H1 (cell line): Measurements from ENCODE around the gene CLIC3. TPM values are rescaled to one million over a fixed set of nuclear protein-coding genes. Genes with fewer than 3 reads are reported as not detected.

Source experiments
- CTCF ChIA-PET: fragments of 300-600 bp; sonication (Branson Sonifier 250); formaldehyde crosslinking; loops from one replicate; lab custom pipeline; 2021; ENCODE audit not compliant: partially characterized antibody; lab: Charles Lee
- POLR2A ChIA-PET: fragments of 300-600 bp; sonication (Branson Sonifier 250); formaldehyde crosslinking; loops from one replicate; lab custom pipeline; 2021; ENCODE audit warnings: inconsistent platforms; ENCODE audit not compliant: partially characterized antibody; lab: Charles Lee
- DNase-seq, 2 experiments: peaks; one replicate each; pipeline versions ENCODE4 v3.0.0 to v3.0.0-alpha.2; 2010 to 2022; ENCODE audit warnings: low spot score in 2 of 2, low read depth in 1 of 2, mixed read lengths in 1 of 2
- FAIRE-seq: peaks from 2 replicates; lab custom pipeline; 2011; peaks lifted over from hg19 to GRCh38; lab: Jason Lieb, UNC
- H2AFZ ChIP-seq: 2 replicates; pipeline ENCODE4 v1.8.1; 2012; ENCODE audit warnings: low read length, inconsistent platforms
- H2AK5ac ChIP-seq: 2 replicates; pipeline ENCODE4 v1.6.1; 2013; ENCODE audit warnings: low read depth, low read length
- H2BK120ac ChIP-seq: replicated peaks from 2 replicates; pipeline ENCODE3; 2013; ENCODE audit warnings: low read depth, low read length, inconsistent platforms
- H2BK12ac ChIP-seq: 2 replicates; pipeline ENCODE4 v1.6.1; 2013; ENCODE audit warnings: low read depth, low read length
- H2BK15ac ChIP-seq: 2 replicates; pipeline ENCODE4 v1.6.1; 2013; ENCODE audit warnings: low read length
- H2BK20ac ChIP-seq: 2 replicates; pipeline ENCODE4 v1.6.1; 2013; ENCODE audit warnings: low read length
- H2BK5ac ChIP-seq: 2 replicates; pipeline ENCODE4 v1.6.1; 2013; ENCODE audit warnings: low read depth, low read length
- H3K14ac ChIP-seq: 2 replicates; pipeline ENCODE4 v1.6.1; 2013; ENCODE audit warnings: inconsistent platforms; ENCODE audit not compliant: insufficient read length
- H3K18ac ChIP-seq: 2 replicates; pipeline ENCODE4 v1.6.1; 2013; ENCODE audit warnings: low read length; ENCODE audit errors: extremely low read depth
- H3K23ac ChIP-seq: 2 replicates; pipeline ENCODE4 v1.6.1; 2013; ENCODE audit warnings: inconsistent platforms; ENCODE audit not compliant: insufficient read length
- H3K23me2 ChIP-seq: 2 replicates; pipeline ENCODE4 v1.6.1; 2013; ENCODE audit warnings: low read depth, low read length
- H3K27ac ChIP-seq: 2 replicates; pipeline ENCODE4 v1.6.1; 2011; ENCODE audit warnings: low read depth, low read length, inconsistent platforms
- H3K27me3 ChIP-seq, 4 experiments: replicated peaks in 1 of 4; 1 replicate in 1 of 4; 2 replicates in 3 of 4; pipeline versions ENCODE4 v1.6.1 to v1.8.1; 2011 to 2013; ENCODE audit warnings: low read length in 3 of 4, mild to moderate bottlenecking in 3 of 4, inconsistent platforms in 2 of 4, mixed read lengths in 2 of 4, moderate library complexity in 1 of 4; ENCODE audit not compliant: control insufficient read depth in 3 of 4, insufficient read depth in 3 of 4; ENCODE audit errors: extremely low read depth in 1 of 4
- H3K36me3 ChIP-seq, 4 experiments: 2 replicates each; pipeline versions ENCODE4 v1.6.1 to v1.8.1; 2011 to 2013; ENCODE audit warnings: mild to moderate bottlenecking in 4 of 4, low read length in 3 of 4, moderate library complexity in 2 of 4, control low read depth in 1 of 4, inconsistent platforms in 1 of 4; ENCODE audit not compliant: insufficient read depth in 4 of 4, control insufficient read depth in 2 of 4
- H3K4ac ChIP-seq: replicated peaks from 2 replicates; pipeline ENCODE3; 2013; ENCODE audit warnings: low read length, low read depth, mixed read lengths, inconsistent platforms; ENCODE audit not compliant: insufficient read length
- H3K4me1 ChIP-seq, 4 experiments: replicated peaks in 1 of 4; 1 replicate in 1 of 4; 2 replicates in 3 of 4; pipeline versions ENCODE4 v1.6.1 to v1.8.1; 2011 to 2013; ENCODE audit warnings: low read length in 3 of 4, inconsistent platforms in 2 of 4, mixed read lengths in 1 of 4; ENCODE audit not compliant: insufficient read depth in 4 of 4, control insufficient read depth in 3 of 4
- H3K4me2 ChIP-seq, 2 experiments: 2 replicates each; pipeline versions ENCODE4 v1.6.1 to v1.8.1; 2011 to 2013; ENCODE audit warnings: low read depth in 2 of 2, low read length in 2 of 2, control low read depth in 1 of 2, inconsistent platforms in 1 of 2, mild to moderate bottlenecking in 1 of 2; ENCODE audit not compliant: insufficient read depth in 1 of 2
- H3K4me3 ChIP-seq, 4 experiments: fragments of 200-600, 300-600 bp in 1 of 4; sonication (generic), shearing (Covaris generic), sonication (Bioruptor Twin) in 1 of 4; 2 replicates each; pipeline versions ENCODE4 v1.5.1 to v1.8.1; 2011 to 2016; ENCODE audit warnings: low read length in 4 of 4, low read depth in 3 of 4, control low read depth in 2 of 4, inconsistent platforms in 2 of 4, mild to moderate bottlenecking in 2 of 4, mixed read lengths in 1 of 4, moderate library complexity in 1 of 4; ENCODE audit not compliant: insufficient read depth in 2 of 4; ENCODE audit errors: extremely low read depth in 1 of 4
- H3K56ac ChIP-seq: replicated peaks from 2 replicates; pipeline ENCODE3; 2013; ENCODE audit warnings: low read depth, mild to moderate bottlenecking, mixed read lengths, low read length, inconsistent platforms; ENCODE audit not compliant: insufficient read length
- H3K79me1 ChIP-seq: 2 replicates; pipeline ENCODE4 v1.6.1; 2013; ENCODE audit warnings: low read depth, low read length, control low read depth
- H3K79me2 ChIP-seq, 2 experiments: 2 replicates each; pipeline versions ENCODE4 v1.6.1 to v1.8.1; 2012 to 2013; ENCODE audit warnings: low read length in 2 of 2, mild to moderate bottlenecking in 2 of 2, inconsistent platforms in 1 of 2; ENCODE audit not compliant: insufficient read depth in 2 of 2, control insufficient read depth in 1 of 2
- H3K9ac ChIP-seq, 4 experiments: replicated peaks in 1 of 4; 1 replicate in 1 of 4; 2 replicates in 3 of 4; pipeline versions ENCODE4 v1.6.1 to v1.8.1; 2011 to 2013; ENCODE audit warnings: low read depth in 3 of 4, low read length in 3 of 4, control low read depth in 2 of 4, mild to moderate bottlenecking in 2 of 4, moderate library complexity in 2 of 4, inconsistent platforms in 1 of 4; ENCODE audit errors: extremely low read depth in 1 of 4
- H3K9me3 ChIP-seq, 2 experiments: 2 replicates each; pipeline versions ENCODE4 v1.6.1 to v1.8.1; 2012 to 2013; ENCODE audit warnings: mild to moderate bottlenecking in 2 of 2, moderate library complexity in 2 of 2, control low read depth in 1 of 2, inconsistent platforms in 1 of 2, low read depth in 1 of 2, low read length in 1 of 2, mixed read lengths in 1 of 2; ENCODE audit not compliant: insufficient read depth in 2 of 2
- H4K20me1 ChIP-seq, 2 experiments: replicated peaks in 1 of 2; 2 replicates each; pipeline versions ENCODE3 to v1.8.1; 2011 to 2013; ENCODE audit warnings: inconsistent platforms in 2 of 2, low read length in 2 of 2, mild to moderate bottlenecking in 1 of 2; ENCODE audit not compliant: insufficient read depth in 2 of 2, control insufficient read depth in 1 of 2
- H4K5ac ChIP-seq: 2 replicates; pipeline ENCODE4 v1.6.1; 2013; ENCODE audit warnings: low read length, low read depth, mixed read lengths, inconsistent platforms; ENCODE audit not compliant: insufficient read length
- H4K8ac ChIP-seq: 2 replicates; pipeline ENCODE4 v1.8.0; 2013; ENCODE audit warnings: mild to moderate bottlenecking, moderate library complexity, low read length, inconsistent platforms; ENCODE audit not compliant: insufficient read depth; ENCODE audit errors: extremely low read depth
- H4K91ac ChIP-seq: replicated peaks from 2 replicates; pipeline ENCODE3; 2013; ENCODE audit warnings: low read length, mixed read lengths, inconsistent platforms; ENCODE audit not compliant: insufficient read length
- CBX8 ChIP-seq: fragments of 300-800, 300-1000 bp; sonication (generic); IDR thresholded peaks from 2 replicates; pipeline ENCODE4 v1.7.1; 2016; ENCODE audit warnings: low read depth, low read length, borderline replicate concordance
- CHD2 ChIP-seq: IDR thresholded peaks from 2 replicates; pipeline ENCODE4 v1.6.1; 2012; ENCODE audit warnings: low read length, improper control_type of control experiment
- CTBP2 ChIP-seq: IDR thresholded peaks from 2 replicates; pipeline ENCODE4 v1.7.0; 2011; ENCODE audit warnings: borderline replicate concordance, mild to moderate bottlenecking, moderate library complexity, mixed read lengths, low read length; ENCODE audit not compliant: insufficient read depth, insufficient read length
- EZH2 ChIP-seq: fragments of 200-600 bp; sonication (generic); IDR thresholded peaks from 2 replicates; pipeline ENCODE4 v1.7.1; 2012; ENCODE audit warnings: low read depth, mild to moderate bottlenecking, moderate library complexity, low read length, inconsistent platforms; ENCODE audit not compliant: severe bottlenecking
- GTF2F1 ChIP-seq: IDR thresholded peaks from 2 replicates; pipeline ENCODE4 v1.6.1; 2012; ENCODE audit warnings: low read depth, low read length, improper control_type of control experiment, borderline replicate concordance
- NRF1 ChIP-seq: IDR thresholded peaks from 2 replicates; pipeline ENCODE4 v1.6.1; 2011; ENCODE audit warnings: mild to moderate bottlenecking, low read depth, low read length, improper control_type of control experiment
- RFX5 ChIP-seq: IDR thresholded peaks from 2 replicates; pipeline ENCODE4 v1.6.1; 2011; ENCODE audit warnings: low read depth, low read length, improper control_type of control experiment, borderline replicate concordance
- SIN3A ChIP-seq, 2 experiments: IDR thresholded peaks in 1 of 2; conservative IDR thresholded peaks in 1 of 2; 2 replicates each; pipeline ENCODE4 v1.6.1; 2011 to 2012; ENCODE audit warnings: low read length in 2 of 2, improper control_type of control experiment in 1 of 2, low read depth in 1 of 2, mild to moderate bottlenecking in 1 of 2
- SP1 ChIP-seq: IDR thresholded peaks from 2 replicates; pipeline ENCODE4 v1.6.1; 2011; ENCODE audit warnings: low read depth, low read length
- SUZ12 ChIP-seq: fragments of 200-600 bp; sonication (generic); IDR thresholded peaks from 2 replicates; pipeline ENCODE4 v1.6.1; 2012; ENCODE audit warnings: mild to moderate bottlenecking, inconsistent platforms, low read length, moderate library complexity, mixed read lengths
- TCF12 ChIP-seq: IDR thresholded peaks from 2 replicates; pipeline ENCODE4 v1.6.1; 2011; ENCODE audit warnings: low read depth, mild to moderate bottlenecking, low read length
- WGBS, 2 experiments: shearing (Covaris generic) in 1 of 2; methylation state at CpG; one replicate each; pipeline versions ENCODE4 v1.1.6 to v1.1.7; 2013 to 2015; ENCODE audit warnings: low lambda C conversion rate in 2 of 2, mixed read lengths in 2 of 2, inconsistent platforms in 1 of 2, low coverage in 1 of 2, missing lambda C conversion rate in 1 of 2; ENCODE audit not compliant: insufficient replicate concordance in 2 of 2, insufficient coverage in 1 of 2, insufficient read length in 1 of 2; ENCODE audit errors: extremely low coverage in 1 of 2, missing lambda C conversion rate in 1 of 2; 5-methylcytosine and 5-hydroxymethylcytosine counted together
- polyA plus RNA-seq, 7 experiments: library from polyadenylated mRNA; depleted of rRNA in 3 of 7; stranded (reverse) in 5 of 7; unstranded in 2 of 7; fragments of >200 nt in 5 of 7; fragments of 200-250 nt in 2 of 7; gene quantifications; 1 replicate in 5 of 7; 2 replicates in 1 of 7; 4 replicates in 1 of 7; pipeline versions ENCODE4 v1.2.1 to v1.2.3, GENCODE V29; 2011 to 2013; ENCODE audit warnings: missing spikeins in 2 of 7, mixed read lengths in 2 of 7
- total RNA-seq: library from RNA; stranded (reverse); fragmentation: NEBNext Ultra II Directional; extraction: Animal tissue kit (Norgen Biotek cat#: 25700); gene quantifications from 2 replicates; pipeline ENCODE4 v1.2.1, GENCODE V29; 2021

Gene CLIC3
- total and polyA plus RNA-seq, 2 of the 8 experiments (the other 6 are each of a cell fraction or from before 2014, with no cell fraction given): 0.12 TPM; not detected in 1

DNA sequence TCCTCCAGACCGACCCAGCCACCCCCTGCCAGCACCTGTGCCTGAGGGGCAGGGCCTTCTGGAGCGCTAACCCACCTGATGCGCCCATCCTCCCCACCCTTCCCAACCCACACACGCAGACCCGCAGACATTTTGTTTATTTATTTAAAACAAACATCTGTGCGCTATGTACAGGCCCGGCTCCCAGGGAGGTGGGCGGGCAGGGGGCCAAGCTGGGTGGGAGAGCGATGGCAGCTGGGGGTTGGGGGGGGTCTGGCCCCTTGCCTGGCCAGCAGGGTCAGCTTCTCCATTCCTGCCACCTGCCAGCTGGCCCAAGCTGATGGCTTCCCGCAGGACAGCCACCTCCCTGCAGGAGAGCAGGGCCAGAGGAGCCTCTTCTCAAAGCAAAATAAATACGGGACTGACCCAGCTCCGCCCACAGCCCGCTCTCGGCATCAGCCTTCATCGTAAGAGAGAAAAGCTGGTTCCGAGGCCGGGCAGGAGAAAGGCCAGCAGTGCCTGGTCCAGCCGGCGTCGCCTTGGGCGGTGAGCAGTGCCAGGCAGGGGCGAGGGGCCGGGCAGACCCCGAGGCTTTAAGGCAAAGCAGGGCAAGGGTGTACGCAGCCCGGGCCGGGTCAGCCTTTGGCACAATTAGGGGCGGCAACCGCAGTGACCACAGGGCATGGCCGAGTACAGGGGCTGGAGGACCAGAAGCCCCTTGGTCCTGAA, 10.9 kb upstream of the CLIC3 start:
- Histone ChIP-seq H2BK20ac (no peak overlapping the region), H2BK120ac (no peak overlapping the region), H4K5ac (no peak overlapping the region), H3K4ac (no peak overlapping the region), H2BK15ac (no peak overlapping the region), H3K79me1 (no peaks in the 10 kb centered on the region), H2AK5ac (no peak overlapping the region), H3K4me3 (no peak overlapping the region), H3K4me1 (no peaks in the 10 kb centered on the region; a peak in 1 of 7 replicates), H3K4me2 (no peak overlapping the region), H3K27me3 (no peaks in the 10 kb centered on the region), H3K9ac (no peak overlapping the region), H2AFZ (no peak overlapping the region), H3K14ac (no peak overlapping the region), H3K18ac (no peak overlapping the region), H3K36me3 (no peaks in the 10 kb centered on the region), H4K8ac (no peak overlapping the region; the same call in 1 of the 2 replicates), H3K23me2 (no peaks in the 10 kb centered on the region), H2BK12ac (no peak overlapping the region), H3K27ac (no peak overlapping the region), H3K79me2 (no peaks in the 10 kb centered on the region), H3K9me3 (peaks cover 0 to 10% of the 10 kb centered on the region in 2 experiments; a peak in 1 of 4 replicates), H3K23ac (no peak overlapping the region), H3K56ac (no peak overlapping the region), H4K91ac (no peak overlapping the region), H4K20me1 (no peaks in the 10 kb centered on the region), H2BK5ac (no peak overlapping the region)
- FAIRE-seq (no peak), DNase-seq (no peak)
- 92% methylated on average over 23 of the region's 30 CpGs; no CpG with 5 or more reads in 1 of the 2 experiments for WGBS, 2 experiments
- ChIA-PET CTCF (interaction anchor here (0.5 to 2.5 kb wide), 6 partner anchors 10 to 135 kb away, joined by 3 to 11 read pairs (median 3); partner anchors contain the start of gene PTGDS), POLR2A (no interaction called here)
- TF ChIP-seq GTF2F1 (no peak), RFX5 (no peak), SUZ12 (no peak), CTBP2 (no peak), CHD2 (no peak), NRF1 (no peak), TCF12 (no peak), EZH2 (no peak), SIN3A (conservative IDR thresholded peaks at IDR 0.05 in 1 of 2, IDR thresholded peaks at IDR 0.05 in 1 of 2; ENCODE audit: low read depth in 1 of 2, low read length in 2 of 2) (no peak), CBX8 (no peak), SP1 (no peak)
